Esophagus squamous epithelium (tissue), 4 donors: ENCODE results near the gene EIF2D.

Source experiments
- CTCF ChIP-seq, 6 experiments: fragments of 450-650 bp in 4 of 6; fragments of 200-600 bp in 2 of 6; sonication (generic) in 2 of 6; IDR thresholded peaks; one replicate each; pipeline ENCODE4 v1.5.1; 2016 to 2019; ENCODE audit warnings: antibody characterized with exemption in 6 of 6, mild to moderate bottlenecking in 4 of 6, moderate library complexity in 4 of 6
- POLR2A ChIP-seq, 4 donors: fragments of 450-650 bp; IDR thresholded peaks; one replicate each; pipeline ENCODE4 v1.6.1; 2017; ENCODE audit warnings: antibody characterized with exemption in 4 of 4, mild to moderate bottlenecking in 4 of 4, moderate library complexity in 3 of 4

GRCh38 chr1:206573319-206573718, 38.9 kb downstream of the EIF2D start:
- no peak for TF ChIP-seq CTCF (IDR thresholded peaks at IDR 0.05)
- no peak for TF ChIP-seq POLR2A (IDR thresholded peaks at IDR 0.05)
